NCI-H510A (cell line): ENCODE data around the gene SLC17A5.
"Not testable (repeated sequence)": the region's sequence is repeated elsewhere in the genome, so short reads cannot be mapped to it uniquely, and the experiment has no call there.

Experiments
- DNase-seq: peaks from one replicate; lab custom pipeline; 2025; lab: John Stamatoyannopoulos, UW

SLC17A5 gene

DNA sequence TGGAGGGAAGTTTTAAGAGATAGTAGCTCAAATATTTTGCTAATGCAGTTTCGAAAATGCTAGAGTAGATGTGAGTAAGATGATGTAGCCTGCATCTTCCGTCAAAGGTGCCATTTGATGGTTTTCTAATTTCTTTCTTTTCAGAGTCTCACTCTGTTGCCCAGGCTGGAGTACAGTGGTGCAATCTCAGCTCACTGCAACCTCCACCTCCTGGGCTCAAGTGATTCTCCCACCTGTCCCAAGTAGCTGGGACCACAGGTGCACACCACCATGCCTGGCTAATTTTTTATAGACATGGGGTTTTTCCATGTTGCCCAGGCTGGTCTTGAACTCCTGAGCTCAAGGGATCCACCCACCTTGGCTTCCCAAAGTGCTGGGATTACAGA, 87.3 kb downstream of the SLC17A5 start:
- not testable (repeated sequence) for DNase-seq

DNA sequence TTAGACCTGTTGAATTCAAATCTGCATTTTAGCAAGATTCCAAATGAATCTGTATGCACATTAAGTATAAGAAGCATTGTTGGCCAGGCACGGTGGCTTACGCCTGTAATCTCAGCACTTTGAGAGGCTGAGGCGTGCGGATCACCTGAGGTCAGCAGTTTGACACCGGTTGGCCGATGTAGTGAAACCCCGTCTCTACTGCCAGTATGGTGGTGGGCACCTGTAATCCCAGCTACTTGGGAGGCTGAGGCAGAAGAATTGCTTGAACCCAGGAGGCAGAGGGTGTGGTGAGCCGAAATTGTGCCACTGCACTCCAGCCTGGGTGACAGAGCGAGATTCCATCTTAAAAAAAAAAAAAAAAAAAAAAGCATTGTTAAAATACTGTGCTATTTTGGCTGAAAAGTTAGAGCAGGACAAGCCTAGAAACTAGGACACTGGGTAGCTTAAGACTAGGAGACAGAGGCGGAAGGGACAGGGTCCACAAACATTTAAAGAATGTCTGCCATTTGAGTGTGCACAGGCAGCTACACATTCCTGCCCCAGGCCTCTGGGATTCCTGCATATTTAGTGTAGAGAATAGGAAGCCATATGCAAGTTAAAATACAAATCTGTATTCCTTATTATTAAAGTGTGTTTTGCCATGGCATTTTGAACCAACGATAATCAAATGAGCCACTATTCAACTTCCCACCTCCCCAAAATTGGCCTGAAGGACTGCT, 87.9 kb downstream of the SLC17A5 start:
- DNase-seq, result no peak

DNA sequence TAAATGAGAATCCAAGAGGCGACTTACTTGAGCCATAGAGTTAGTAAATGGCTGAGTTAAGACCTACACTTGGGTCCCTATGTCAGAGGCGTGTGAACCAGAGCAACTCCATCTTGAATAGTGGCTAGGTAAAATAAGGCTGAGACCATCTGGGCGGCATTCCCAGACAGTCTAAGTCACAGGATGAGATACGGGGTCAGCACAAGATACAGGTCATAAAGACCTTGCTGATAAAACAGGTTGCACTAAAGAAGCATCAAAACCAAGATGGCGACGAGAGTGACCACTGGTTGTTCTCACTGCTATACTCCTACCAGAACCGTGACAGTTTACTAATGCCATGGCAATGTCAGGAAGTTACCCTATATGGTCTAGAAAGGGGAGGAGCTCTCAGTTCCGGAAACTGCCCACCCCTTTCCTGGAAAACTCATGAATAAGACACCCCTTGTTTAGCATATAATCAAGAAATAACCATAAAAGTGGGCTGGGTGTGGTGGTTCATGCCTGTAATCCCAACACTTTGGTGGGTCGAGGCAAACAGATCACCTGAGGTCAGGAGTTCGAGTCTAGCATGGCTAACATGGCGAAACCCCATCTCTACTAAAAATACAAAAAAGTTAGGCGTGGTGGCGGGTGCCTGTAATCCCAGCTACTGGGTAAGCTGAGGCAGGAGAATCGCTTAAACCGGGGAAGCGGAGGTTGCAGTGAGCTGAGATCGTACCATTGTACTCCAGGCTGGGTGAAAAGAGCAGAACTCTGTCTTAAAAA, 89.0 kb downstream of the SLC17A5 start:
- no peak for DNase-seq

DNA sequence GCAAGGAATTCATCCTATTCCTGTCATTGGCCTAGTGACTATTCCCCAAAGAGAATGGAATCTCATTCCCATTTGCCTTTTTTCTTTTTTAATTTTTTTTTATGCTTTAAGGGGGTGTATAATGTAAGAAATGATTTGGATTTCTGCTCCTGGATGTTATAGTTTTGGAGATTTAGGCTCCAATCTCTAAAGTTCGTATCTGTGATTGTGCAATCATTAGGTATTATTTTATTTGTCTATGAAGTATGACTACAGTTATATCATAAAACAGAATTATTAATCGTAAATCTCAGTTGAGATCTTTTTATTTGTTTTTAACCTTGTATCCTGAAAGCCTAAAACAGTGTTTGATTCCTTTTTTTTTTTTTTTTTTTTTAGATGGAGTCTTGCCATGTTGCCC, 91.2 kb downstream of the SLC17A5 start:
- DNase-seq, result no peak

DNA sequence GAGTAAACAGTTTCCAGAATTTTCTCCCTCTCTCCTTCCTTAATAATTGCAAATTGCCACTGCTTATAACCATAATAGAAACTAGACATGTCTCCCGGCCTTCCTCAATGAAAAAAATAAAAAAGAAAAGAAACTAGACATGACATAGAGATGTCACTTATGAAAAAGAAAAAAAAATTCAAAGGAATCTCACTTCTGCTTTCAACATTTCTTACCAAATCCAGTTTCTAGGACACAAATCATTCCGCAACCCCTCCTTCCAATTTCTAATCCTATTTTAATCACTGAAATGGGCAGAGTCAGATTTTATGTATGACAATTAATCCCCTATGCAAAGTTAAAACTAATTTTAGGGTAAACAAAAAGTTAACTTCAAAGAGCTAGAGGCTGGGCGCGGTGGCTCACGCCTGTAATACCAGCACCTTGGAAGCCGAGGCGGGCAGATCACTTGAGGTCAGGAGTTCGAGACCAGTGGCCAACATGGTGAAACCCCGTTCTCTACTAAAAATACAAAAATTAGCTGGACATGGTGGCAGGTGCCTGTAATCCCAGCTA, 92.9 kb downstream of the SLC17A5 start:
- no peak for DNase-seq

DNA sequence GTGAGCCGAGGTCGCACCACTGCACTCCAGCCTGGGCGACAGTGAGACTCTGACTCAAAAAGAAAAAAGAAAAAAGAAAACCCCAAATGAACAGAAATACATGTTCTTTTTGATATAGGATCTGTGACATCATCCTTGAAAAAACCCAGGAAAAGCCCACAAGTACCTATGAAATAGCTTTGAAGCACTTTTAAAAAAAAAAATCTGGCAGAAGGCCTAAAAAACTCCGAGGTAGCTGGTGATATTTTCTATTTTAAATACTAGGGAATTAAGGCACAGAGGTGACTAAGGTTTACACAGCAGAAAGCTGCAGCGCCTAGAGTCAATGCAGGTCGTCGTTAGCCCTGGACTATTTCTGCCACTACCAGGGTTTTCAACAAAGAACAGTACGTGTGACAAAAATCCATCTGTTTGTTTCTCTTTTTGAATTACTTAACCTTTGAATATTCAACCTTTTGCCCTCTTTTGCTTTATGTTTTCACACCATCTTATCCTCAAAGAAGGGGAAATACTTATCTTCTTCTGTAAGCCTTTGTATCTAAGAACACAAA, 93.5 kb downstream of the SLC17A5 start:
- DNase-seq, result no peak

DNA sequence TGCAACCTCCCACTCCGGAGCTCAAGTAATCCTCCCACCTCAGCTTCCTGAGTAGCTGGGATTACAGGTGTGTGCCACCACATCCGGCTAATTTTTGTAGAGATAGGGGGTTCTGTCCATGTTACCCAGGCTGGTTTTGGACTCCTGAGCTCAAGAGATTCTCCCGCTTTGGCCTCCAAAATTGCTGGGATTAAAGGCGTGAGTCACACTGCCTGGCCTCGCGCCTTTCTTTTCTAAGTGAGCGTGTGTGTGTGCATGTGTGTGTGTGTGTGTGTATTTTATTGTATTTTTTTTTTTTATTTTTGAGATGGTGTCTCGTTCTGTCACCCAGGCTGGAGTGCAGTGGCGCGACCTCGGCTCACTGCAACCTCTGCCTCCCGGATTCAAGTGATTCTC, 94.4 kb downstream of the SLC17A5 start:
- DNase-seq, result not testable (repeated sequence)

DNA sequence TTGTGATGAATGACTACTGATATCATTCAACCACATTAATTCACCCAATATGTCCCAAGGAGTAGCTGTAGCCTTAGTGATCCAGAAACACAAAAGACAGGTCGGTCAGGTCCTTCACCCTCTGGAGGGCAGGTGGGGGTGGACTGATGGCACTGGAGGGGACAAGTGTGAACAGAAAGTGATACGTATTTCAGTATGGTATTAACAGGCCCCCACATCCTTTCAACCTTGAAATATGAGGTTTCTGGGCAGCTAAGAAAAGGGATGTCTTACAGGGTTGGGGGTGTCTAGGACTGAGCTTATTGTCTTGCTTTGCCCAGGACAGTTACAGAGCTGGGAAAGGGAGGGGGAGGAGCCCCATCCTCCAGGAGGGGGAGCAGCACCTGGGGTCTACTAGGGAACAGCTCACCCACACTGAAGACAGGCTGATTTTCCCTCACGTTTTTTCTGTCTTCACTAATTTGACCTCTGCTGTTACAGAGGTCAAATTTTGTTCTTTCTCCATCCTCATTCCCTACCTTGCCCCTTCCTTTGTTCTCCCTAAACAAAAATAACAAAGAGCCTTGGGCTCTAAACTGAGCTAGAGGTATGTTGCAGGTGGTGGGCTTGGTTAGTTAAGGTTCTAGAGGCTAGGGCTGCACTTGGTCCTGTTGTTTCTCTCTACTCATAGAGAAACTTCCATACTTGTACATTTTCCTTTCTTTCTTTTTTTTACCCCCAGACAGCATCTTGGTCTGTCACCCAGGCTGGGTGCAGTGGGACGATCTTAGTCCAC, 95.0 kb downstream of the SLC17A5 start:
- no peak for DNase-seq

DNA sequence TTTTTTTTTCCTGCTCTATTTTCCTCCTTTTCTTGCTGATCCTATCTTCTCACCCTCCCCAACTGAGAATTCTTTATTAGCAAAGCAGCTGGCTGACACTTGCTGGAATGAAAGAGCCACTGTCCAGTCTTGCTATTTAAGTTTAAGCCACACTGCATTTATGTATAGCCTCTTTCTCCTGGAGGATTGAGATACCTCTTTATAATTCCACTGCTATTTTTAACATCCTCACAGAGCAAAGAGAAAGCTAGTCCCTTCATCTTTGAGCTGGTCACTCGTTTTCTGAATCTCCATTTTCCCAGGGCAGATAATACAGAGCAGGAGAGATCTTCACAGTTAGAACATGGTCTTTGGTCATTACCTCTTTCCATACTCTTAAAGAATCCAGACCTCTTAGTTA, 97.0 kb downstream of the SLC17A5 start:
- no peak for DNase-seq

DNA sequence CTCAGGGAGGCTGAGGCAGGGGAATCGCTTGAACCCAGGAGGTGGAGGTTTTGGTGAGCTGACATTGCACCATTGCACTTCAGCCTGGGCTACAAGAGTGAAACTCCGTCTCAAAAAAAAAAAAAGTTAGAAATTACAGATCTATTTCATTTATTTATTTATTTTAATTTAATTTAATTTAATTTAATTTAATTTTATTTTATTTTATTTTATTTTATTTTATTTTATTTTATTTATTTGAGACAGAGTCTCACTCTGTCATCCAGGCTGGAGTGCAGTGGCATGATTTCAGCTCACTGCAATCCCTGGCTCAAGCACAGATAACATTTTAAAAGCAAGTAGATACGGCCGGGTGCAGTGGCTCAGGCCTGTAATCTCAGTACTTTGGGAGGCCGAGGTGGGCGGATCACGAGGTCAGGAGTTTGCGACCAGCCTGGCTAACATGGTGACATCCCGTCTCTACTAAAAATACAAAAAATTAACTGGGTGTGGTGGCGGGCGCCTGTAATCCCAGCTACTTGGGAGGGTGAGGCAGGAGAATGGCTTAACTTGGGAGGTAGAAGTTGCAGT, 98.3 kb downstream of the SLC17A5 start:
- not testable (repeated sequence) for DNase-seq

DNA sequence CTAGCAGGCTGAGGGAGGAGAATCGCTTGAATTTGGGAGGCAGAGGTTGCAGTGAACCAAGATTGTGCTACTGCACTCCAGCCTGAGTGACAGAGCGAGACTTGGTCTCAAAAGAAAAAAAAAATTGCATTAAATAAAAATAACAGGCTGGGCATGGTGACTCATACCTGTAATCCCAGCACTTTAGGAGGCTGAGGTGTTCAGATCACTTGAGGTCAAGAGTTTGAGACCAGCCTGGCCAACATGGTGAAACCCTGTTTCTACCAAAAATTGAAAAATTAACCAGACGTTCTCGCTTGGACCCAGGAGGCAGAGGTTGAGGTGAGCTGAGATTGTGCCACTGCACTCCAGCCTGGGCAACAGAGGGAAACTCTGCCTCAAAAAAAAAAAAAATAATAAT, 102.7 kb downstream of the SLC17A5 start:
- not testable (repeated sequence) for DNase-seq

DNA sequence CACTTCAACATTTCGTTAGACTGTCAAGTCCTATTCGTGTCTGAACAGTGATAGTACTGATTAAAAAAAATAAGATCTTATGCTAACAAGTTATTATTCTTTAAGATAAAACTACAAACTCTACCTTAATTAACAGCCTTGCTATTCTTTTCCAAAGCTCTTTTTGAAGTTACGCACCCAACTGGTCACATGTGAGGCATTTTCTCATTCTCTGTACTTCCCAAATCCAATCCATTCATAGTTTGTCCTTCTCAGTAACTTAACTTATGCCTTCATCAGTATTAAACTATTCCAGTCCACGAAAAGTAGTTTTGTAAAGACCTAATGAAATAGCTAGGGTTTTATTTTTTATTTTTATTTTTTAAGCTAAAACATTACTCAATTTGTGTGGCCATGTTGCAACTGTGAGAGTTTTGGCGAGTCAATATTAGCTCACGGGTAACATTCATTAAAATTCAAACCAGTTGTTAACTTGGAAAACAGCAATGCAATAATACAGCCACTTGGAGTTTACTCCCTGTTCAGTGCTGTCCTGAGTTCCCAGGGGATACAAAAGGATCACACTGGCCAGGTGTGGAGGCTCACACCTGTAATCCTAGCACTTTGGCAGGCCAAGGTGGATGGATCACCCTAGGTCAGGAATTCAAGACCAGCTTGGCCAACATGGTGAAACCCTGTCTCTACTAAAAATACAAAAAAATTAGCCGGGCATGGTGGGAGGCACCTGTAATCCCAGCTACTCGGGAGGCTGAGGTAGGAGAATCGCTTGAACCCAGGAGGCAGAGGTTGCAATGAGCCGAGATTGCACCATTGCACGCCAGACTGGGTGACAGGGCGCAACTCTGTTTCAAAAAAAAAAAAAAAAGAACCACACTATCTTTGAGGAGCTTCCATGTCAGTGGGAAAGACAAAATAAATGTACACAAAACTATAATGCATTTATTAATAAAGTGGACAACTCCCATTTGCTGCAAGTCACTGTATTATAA, 105.0 kb downstream of the SLC17A5 start:
- no peak for DNase-seq

DNA sequence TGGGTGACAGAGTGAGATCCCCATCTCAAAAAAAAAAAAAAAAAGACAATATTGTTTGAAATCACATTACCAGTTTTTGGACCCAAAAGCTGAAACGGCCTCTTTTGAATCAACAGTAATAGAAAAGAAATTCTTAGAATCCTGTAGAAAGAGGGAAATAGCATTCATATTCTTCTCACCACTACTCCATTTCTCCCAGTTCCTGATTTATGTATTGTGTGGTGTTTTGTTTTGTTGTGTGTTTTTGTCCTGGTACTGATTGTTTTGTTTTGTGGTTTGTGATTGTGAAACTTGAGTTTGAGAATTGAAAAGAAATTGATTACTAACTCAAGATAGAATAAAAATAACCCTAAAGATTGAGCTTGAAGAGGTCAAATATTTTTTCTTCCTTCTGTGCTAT, 106.8 kb downstream of the SLC17A5 start:
- DNase-seq, result no peak
